ENCODE results near the gene SERPINA9.
"Not testable (repeated sequence)": the region's sequence is repeated elsewhere in the genome, so short reads cannot be mapped to it uniquely, and the experiment has no call there.

The SERPINA9 gene

DNA sequence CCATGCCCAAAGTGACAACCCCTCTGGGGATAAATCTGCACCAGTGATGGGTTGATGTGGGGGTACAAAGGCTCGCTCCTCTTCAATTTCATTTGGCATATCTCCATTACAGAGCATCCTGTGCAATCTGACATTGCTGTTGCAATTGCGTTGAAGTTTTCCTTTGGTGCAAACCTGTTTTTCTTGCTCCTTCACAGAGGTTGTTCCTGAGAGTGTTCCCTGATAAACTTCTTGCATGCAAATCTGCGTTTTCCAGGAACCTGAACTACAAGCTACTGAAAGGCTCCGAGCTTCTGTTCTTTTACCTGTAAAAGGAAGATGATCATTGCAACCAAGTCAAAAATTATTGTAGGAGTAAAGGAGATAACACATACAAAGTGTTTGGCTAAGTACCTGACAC lies 49.5 kb downstream of the SERPINA9 start:
- no peak for DNase-seq (ENCODE audit: low read depth, low spot score)

DNA sequence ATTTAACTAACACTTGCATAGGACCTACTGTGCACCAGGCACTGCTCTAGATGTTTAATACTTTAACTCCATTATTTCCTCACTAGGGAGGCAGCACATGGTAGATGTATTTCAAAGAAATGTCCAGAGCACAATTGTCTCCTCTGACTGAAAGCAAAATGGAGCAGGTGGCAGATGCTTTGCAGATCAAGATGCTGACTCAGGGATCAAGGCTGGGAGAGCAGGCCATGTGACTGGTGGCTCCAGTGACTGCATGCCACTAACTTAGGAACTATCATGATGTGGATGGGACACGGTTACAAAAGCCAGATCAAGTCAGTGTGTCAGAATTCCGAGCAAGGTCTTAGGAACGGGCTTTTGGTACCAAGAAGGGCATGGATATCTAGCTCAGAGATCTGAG lies 51.6 kb downstream of the SERPINA9 start:
- DNase-seq (ENCODE audit: low read depth, low spot score): no peak

DNA sequence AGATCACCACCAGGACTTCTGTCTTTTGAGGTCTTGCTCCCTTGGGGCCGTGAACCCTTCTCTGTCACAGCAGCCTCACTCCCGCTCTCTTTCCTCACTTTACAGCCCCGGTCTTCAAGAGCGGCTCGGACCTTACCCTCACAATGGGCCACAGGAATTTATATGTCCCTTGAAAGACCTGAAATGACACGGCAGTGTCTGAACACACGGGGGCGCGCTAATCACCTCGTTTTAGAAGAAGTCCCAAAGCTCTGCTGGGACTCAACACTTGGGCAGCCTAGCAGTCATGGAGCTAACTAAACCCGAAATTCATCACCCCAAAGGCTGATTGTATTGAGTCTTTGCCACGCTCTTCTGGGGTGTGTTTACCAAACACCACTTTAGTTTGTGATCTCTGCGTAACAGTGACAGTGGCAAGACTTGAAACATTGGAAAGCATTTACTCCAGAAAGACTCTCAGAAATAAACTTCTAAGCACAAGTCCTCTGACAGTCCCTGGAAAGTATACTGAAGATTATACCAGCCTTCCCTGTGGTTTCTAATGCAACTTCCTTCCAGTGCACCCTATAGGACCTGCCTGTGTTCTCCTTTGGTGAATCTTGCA lies 52.4 kb downstream of the SERPINA9 start:
- DNase-seq (ENCODE audit: low read depth, low spot score): peak; percentile 33

DNA sequence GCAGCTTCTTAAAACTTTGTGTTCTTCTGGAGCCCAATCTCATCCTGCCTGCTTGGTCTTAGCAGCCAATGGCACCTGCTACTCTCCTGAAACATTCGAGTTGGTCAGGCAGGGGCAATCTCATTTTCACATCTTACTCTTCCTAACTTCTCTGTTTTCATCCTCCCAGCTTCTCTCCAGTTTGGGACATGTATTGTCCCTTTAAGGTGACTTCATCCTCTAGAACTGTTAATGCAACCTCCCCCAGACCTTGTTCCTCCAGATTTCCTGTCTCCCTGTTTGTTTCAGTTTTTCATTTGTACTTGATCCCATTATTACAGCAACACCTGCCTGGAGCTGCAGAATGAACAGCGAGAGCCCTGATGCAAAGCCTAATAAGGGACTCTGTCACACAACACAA lies 54.7 kb downstream of the SERPINA9 start:
- no peak for DNase-seq (ENCODE audit: low read depth, low spot score)

DNA sequence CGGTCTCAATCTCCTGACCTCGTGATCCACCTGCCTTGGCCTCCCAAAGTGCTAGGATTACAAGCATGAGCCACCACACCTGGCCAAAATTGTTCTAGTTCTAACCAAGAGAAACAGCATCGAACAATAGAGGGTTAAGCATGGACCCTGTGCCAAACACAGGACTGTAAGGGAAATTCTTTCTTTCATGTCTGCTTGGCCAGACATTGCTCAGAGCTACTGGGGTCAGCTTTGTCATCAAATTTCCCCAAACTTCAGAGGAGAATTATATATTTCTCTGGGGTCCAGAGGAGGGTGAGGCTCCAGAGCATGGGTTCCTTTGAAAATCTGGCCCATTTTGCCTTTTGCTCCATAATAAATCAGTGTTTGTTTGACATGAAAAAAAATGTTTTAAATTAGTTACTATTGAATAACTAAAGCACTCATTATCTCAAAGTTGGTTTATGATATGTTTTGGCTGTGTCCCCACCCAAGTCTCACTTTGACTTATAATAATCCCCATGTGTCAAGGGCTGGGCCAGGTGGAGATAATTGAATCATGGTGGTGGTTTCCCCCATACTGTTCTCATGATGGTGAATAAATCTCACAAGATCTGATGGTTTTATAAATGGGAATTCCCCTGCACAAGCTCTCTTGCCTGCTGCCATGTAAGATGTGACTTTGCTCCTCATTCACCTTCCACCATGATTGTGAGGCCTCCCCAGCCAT lies 58.3 kb downstream of the SERPINA9 start:
- not testable (repeated sequence) for DNase-seq (ENCODE audit: low read depth, low spot score)
